ENCODE data around the gene ETHE1.

DNA sequence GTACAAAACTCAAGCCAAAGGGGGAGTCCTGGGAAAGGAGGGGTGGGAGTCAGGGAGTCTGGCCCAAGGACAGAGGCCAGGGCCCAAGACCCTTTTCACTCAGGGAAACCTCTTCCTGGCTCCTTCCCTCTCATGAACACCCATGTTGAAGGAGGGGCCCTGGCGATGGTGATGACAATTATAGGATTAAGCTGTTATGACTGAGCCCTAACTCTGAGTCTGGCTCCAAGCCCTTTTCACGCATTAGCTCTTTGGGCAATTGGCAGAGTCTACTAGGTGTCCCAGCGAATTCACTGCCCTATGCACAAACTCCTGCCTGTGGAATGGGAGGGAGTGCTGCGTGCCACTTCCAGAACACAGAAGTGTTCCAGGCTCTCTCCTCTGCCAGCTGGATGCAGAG, 26.7 kb upstream of the ETHE1 start:
- TF ChIP-seq, protein P1, sequence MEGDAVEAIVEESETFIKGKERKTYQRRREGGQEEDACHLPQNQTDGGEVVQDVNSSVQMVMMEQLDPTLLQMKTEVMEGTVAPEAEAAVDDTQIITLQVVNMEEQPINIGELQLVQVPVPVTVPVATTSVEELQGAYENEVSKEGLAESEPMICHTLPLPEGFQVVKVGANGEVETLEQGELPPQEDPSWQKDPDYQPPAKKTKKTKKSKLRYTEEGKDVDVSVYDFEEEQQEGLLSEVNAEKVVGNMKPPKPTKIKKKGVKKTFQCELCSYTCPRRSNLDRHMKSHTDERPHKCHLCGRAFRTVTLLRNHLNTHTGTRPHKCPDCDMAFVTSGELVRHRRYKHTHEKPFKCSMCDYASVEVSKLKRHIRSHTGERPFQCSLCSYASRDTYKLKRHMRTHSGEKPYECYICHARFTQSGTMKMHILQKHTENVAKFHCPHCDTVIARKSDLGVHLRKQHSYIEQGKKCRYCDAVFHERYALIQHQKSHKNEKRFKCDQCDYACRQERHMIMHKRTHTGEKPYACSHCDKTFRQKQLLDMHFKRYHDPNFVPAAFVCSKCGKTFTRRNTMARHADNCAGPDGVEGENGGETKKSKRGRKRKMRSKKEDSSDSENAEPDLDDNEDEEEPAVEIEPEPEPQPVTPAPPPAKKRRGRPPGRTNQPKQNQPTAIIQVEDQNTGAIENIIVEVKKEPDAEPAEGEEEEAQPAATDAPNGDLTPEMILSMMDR (IDR thresholded peaks at IDR 0.05), result no peak
- no peak for TF ChIP-seq POLR2A (IDR thresholded peaks at IDR 0.05)
